Subcutaneous adipose tissue (tissue), 4 donors: ENCODE data around the gene SHISA7. TPM values are rescaled to one million over a fixed set of nuclear protein-coding genes. Genes with fewer than 3 reads are reported as not detected.

Source experiments
- total RNA-seq, 4 donors: library from RNA; depleted of rRNA; stranded (reverse); fragments of >200 nt; gene quantifications; one replicate each; pipeline ENCODE4 v1.1.0, GENCODE V29; 2016
- TF ChIP-seq, protein P1 (sequence below): fragments of 450-650 bp; IDR thresholded peaks from one replicate; pipeline ENCODE4 v1.5.1; 2016; ENCODE audit warnings: low read depth, mild to moderate bottlenecking, control low read depth, antibody characterized with exemption, moderate library complexity

Gene SHISA7
- total RNA-seq, 4 donors from 2014 or later: 0.16 TPM; not detected in 3

GRCh38 chr19:55464039-55464661, 21.1 kb upstream of the SHISA7 start:
- TF ChIP-seq, protein P1, sequence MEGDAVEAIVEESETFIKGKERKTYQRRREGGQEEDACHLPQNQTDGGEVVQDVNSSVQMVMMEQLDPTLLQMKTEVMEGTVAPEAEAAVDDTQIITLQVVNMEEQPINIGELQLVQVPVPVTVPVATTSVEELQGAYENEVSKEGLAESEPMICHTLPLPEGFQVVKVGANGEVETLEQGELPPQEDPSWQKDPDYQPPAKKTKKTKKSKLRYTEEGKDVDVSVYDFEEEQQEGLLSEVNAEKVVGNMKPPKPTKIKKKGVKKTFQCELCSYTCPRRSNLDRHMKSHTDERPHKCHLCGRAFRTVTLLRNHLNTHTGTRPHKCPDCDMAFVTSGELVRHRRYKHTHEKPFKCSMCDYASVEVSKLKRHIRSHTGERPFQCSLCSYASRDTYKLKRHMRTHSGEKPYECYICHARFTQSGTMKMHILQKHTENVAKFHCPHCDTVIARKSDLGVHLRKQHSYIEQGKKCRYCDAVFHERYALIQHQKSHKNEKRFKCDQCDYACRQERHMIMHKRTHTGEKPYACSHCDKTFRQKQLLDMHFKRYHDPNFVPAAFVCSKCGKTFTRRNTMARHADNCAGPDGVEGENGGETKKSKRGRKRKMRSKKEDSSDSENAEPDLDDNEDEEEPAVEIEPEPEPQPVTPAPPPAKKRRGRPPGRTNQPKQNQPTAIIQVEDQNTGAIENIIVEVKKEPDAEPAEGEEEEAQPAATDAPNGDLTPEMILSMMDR: no peak

DNA sequence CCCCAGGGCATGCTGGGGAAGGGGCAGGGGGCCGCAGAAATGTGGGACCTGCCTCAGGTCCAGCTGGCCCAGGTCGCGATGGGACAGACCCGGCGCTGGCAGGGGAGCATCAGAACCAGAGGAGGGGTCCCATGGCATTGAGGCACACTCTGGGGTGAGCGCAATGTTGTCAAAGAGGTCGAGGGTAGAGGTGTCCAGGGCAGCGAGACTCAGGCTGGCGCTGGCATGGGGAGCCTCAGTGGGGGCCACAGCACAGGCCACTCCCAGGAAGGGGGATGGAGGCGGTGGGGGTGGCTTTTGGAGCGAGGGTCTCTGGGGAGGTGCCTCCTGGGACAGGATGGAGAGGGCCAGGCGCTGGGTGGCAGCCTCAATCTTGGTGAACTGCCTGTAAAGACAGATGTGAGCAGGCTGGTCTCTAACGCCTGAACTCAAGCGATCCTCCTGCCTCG, 20.5 kb upstream of the SHISA7 start:
- TF ChIP-seq, protein P1: no peak

DNA sequence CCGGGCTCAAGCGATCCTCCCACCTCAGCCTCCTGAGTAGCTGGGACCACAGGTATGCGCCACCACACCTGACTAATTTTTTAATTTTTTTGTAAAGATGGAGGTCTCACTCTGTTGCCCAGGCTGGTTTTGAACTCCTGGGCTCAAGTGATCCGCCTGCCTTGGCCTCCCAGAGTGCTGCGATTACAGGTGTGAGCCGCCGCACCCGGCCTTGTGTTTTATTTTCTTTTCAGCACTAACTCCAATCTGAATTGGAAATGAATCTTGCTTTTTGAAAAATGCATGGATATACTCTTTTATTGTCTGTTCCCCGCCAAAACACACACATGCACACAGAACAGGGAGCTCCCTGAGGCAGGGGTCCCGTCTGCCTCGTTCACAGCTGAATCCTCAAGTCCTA, 19.6 kb upstream of the SHISA7 start:
- TF ChIP-seq, protein P1: no peak

- TF ChIP-seq, protein P1: no peak
Observed at GRCh38 chr19:55461974-55462626, 19.0 kb upstream of the SHISA7 start.

- TF ChIP-seq, protein P1: no peak
Observed at GRCh38 chr19:55461259-55461973, 18.3 kb upstream of the SHISA7 start, which contains the start of gene ISOC2. ISOC2 (minus strand) TSS chr19:55461642; CDS start chr19:55456486, 5,156 bp downstream.

DNA sequence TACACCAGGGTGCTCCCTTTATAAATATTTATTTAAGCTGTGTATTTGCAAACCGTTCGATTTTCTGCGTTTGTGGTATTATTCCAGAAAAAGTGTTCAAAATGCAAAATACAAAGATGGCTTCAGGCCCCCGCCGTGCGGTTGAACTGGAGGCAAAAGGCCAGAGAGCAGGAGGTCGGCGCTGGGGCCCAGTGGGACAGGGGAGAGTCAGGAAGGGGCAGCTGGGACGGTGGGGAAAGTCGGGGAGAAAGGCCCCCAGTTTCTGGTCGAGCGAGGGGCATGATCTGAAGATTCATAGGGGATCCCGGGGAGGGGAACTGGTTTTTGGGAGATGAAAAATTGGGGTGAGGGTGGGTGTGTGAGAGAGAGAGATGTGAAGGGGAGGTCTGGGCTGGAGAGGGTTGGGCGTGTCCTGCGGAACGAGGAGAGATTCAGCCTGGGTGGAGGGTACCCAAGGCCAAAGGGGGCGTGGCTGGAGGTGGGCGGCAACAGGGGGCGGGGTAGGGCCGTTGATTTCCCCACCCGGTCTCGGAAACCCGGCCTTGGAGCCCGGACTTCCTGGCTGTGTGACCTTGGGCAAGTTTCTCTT, 17.7 kb upstream of the SHISA7 start:
- TF ChIP-seq, protein P1: no peak
